Measurements from ENCODE around the gene CLEC3A.

- TF ChIP-seq FOXP2 (optimal IDR thresholded peaks at IDR 0.05; ENCODE audit: control extremely low read depth, extremely low read length, insufficient read depth) (no peak), EZH2 (IDR thresholded peaks at IDR 0.05) (no peak), POLR2AphosphoS5 (IDR thresholded peaks at IDR 0.05; ENCODE audit: borderline replicate concordance, low read depth, low read length) (no peak)
Observed at GRCh38 chr16:77975942-77976341, 46.4 kb upstream of the CLEC3A start.

All from SK-N-MC (cell line).